Keratinocyte (primary cell): ENCODE results near the gene CNTNAP5. TPM values are rescaled to one million over a fixed set of nuclear protein-coding genes. Genes with fewer than 3 reads are reported as not detected.

Experiments
- DNase-seq: peaks from one replicate; pipeline ENCODE4 v3.0.0-alpha.2; 2011; ENCODE audit warnings: low read depth, missing footprints, low spot score
- FAIRE-seq: peaks from 2 replicates; lab custom pipeline; 2011; peaks lifted over from hg19 to GRCh38; lab: Jason Lieb, UNC
- H2AFZ ChIP-seq: 2 replicates; pipeline ENCODE4 v1.6.0; 2012; ENCODE audit warnings: low read length, control low read depth, inconsistent platforms; ENCODE audit not compliant: control insufficient read depth
- H3K27ac ChIP-seq: 2 replicates; pipeline ENCODE4 v1.5.1; 2011; ENCODE audit warnings: low read length; ENCODE audit not compliant: control insufficient read depth, insufficient read depth
- H3K27me3 ChIP-seq: 3 replicates; pipeline ENCODE4 v1.6.0; 2011; ENCODE audit warnings: low read length; ENCODE audit not compliant: control insufficient read depth, insufficient read depth; ENCODE audit errors: extremely low read depth
- H3K36me3 ChIP-seq, 2 experiments: 2 replicates in 1 of 2; 3 replicates in 1 of 2; pipeline ENCODE4 v1.5.1; 2011; ENCODE audit warnings: low read length in 2 of 2, mild to moderate bottlenecking in 1 of 2; ENCODE audit not compliant: control insufficient read depth in 2 of 2, insufficient read depth in 2 of 2; ENCODE audit errors: extremely low read depth in 1 of 2
- H3K4me1 ChIP-seq: 3 replicates; pipeline ENCODE4 v1.5.1; 2011; ENCODE audit warnings: low read length; ENCODE audit not compliant: control insufficient read depth, insufficient read depth; ENCODE audit errors: extremely low read depth
- H3K4me2 ChIP-seq: 3 replicates; pipeline ENCODE4 v1.6.0; 2011; ENCODE audit warnings: low read depth, low read length; ENCODE audit not compliant: control insufficient read depth, insufficient read depth; ENCODE audit errors: extremely low read depth
- H3K4me3 ChIP-seq, 3 experiments: fragments of 200-600 bp in 1 of 3; sonication (generic) in 1 of 3; 2 replicates in 2 of 3; 3 replicates in 1 of 3; pipeline ENCODE4 v1.5.1; 2011 to 2016; ENCODE audit warnings: low read length in 3 of 3, mild to moderate bottlenecking in 3 of 3, control low read depth in 2 of 3, inconsistent platforms in 1 of 3, low read depth in 1 of 3, mixed read lengths in 1 of 3, mixed run types in 1 of 3, moderate library complexity in 1 of 3; ENCODE audit not compliant: control insufficient read depth in 2 of 3, insufficient read depth in 2 of 3; ENCODE audit errors: extremely low read depth in 1 of 3
- H3K79me2 ChIP-seq: 2 replicates; pipeline ENCODE4 v1.6.0; 2012; ENCODE audit warnings: low read length; ENCODE audit not compliant: control insufficient read depth, insufficient read depth
- H3K9ac ChIP-seq: 3 replicates; pipeline ENCODE4 v1.6.0; 2011; ENCODE audit warnings: low read length; ENCODE audit not compliant: control insufficient read depth, insufficient read depth; ENCODE audit errors: extremely low read depth
- H3K9me1 ChIP-seq: 3 replicates; pipeline ENCODE4 v1.6.0; 2011; ENCODE audit warnings: low read length; ENCODE audit not compliant: control insufficient read depth, insufficient read depth; ENCODE audit errors: extremely low read depth
- H3K9me3 ChIP-seq: 2 replicates; pipeline ENCODE4 v1.5.1; 2012; ENCODE audit warnings: low read depth, low read length; ENCODE audit not compliant: control insufficient read depth
- H4K20me1 ChIP-seq: 3 replicates; pipeline ENCODE4 v1.6.0; 2011; ENCODE audit warnings: low read length; ENCODE audit not compliant: control insufficient read depth, insufficient read depth; ENCODE audit errors: extremely low read depth
- EZH2 ChIP-seq: IDR thresholded peaks from one replicate; pipeline ENCODE4 v1.6.1; 2012; ENCODE audit warnings: inconsistent platforms, mild to moderate bottlenecking, low read length, moderate library complexity
- dilution Hi-C: fragments of 300-500 bp; cut with MboI; formaldehyde crosslinking; loops from one replicate; pipeline ENCODE4 v1.7.0; 2020; ENCODE audit warnings: low sequenced_read_pairs; ENCODE audit not compliant: extremely low pct_ligation_motif_present
- polyA plus RNA-seq, 5 experiments: library from polyadenylated mRNA; depleted of rRNA in 3 of 5; stranded (reverse) in 3 of 5; stranded (forward) in 1 of 5; unstranded in 1 of 5; fragments of >200 nt; gene quantifications; 1 replicate in 1 of 5; 2 replicates in 3 of 5; 3 replicates in 1 of 5; pipeline versions ENCODE4 v1.2.1 to v1.2.3, GENCODE V29; 2011 to 2012; ENCODE audit warnings: missing spikeins in 2 of 5, low read depth in 1 of 5, low replicate concordance in 1 of 5
- TF ChIP-seq, protein P1 (sequence below), 3 experiments: IDR thresholded peaks in 1 of 3; conservative IDR thresholded peaks in 1 of 3; optimal IDR thresholded peaks in 1 of 3; 2 replicates in 2 of 3; 3 replicates in 1 of 3; pipeline versions ENCODE3 to v1.5.1; 2011; ENCODE audit warnings: low read length in 3 of 3, mild to moderate bottlenecking in 3 of 3, moderate library complexity in 2 of 3, control low read depth in 1 of 3, inconsistent platforms in 1 of 3; ENCODE audit not compliant: insufficient read depth in 2 of 3; ENCODE audit errors: extremely low read depth in 1 of 3

Gene CNTNAP5
- polyA plus RNA-seq, 1 donor (not counting 4 experiments of a cell fraction or from before 2014, with no cell fraction given) = not detected

DNA sequence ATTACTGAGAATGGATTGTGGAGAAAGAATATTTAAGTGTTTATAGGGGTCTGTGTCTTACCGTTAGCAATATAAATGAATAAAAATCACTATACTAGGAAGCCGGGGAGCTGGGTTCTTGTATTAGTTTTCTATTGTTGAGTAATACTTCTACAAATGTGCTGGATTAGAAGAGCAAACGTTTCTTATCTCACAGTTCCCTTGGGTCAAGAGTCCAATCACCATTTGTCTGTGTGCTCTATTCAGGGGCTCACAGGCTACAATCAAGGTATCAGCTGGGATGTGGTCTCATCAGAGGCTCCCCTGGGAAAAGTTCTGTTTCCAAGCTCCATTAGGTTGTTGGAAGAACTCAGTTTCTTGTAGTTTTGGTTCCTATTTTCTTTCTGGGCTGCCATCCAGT is 790.9 kb downstream of the CNTNAP5 start:
- Histone ChIP-seq H3K4me2 (no peak overlapping the region), H3K9me3 (no peaks in the 10 kb centered on the region), H3K79me2 (no peaks in the 10 kb centered on the region), H3K36me3 (no peaks in the 10 kb centered on the region), H3K27ac (no peak overlapping the region), H3K4me3 (no peak overlapping the region), H3K9ac (no peak overlapping the region), H4K20me1 (no peaks in the 10 kb centered on the region), H3K27me3 (no peaks in the 10 kb centered on the region), H3K4me1 (no peaks in the 10 kb centered on the region), H3K9me1 (no peaks in the 10 kb centered on the region), H2AFZ (no peak overlapping the region)
- TF ChIP-seq EZH2 = no peak
- TF ChIP-seq, protein P1, sequence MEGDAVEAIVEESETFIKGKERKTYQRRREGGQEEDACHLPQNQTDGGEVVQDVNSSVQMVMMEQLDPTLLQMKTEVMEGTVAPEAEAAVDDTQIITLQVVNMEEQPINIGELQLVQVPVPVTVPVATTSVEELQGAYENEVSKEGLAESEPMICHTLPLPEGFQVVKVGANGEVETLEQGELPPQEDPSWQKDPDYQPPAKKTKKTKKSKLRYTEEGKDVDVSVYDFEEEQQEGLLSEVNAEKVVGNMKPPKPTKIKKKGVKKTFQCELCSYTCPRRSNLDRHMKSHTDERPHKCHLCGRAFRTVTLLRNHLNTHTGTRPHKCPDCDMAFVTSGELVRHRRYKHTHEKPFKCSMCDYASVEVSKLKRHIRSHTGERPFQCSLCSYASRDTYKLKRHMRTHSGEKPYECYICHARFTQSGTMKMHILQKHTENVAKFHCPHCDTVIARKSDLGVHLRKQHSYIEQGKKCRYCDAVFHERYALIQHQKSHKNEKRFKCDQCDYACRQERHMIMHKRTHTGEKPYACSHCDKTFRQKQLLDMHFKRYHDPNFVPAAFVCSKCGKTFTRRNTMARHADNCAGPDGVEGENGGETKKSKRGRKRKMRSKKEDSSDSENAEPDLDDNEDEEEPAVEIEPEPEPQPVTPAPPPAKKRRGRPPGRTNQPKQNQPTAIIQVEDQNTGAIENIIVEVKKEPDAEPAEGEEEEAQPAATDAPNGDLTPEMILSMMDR (optimal IDR thresholded peaks at IDR 0.05 in 1 of 3, IDR thresholded peaks at IDR 0.05 in 1 of 3, conservative IDR thresholded peaks at IDR 0.05 in 1 of 3; ENCODE audit: extremely low read depth in 1 of 3, insufficient read depth in 2 of 3, low read length in 3 of 3) = no peak
- FAIRE-seq = no peak
- DNase-seq = no peak
- dilution Hi-C loops = no loop called here

- H3K9me1 ChIP-seq = no peaks in the 10 kb centered on the region
- H3K9me3 ChIP-seq = peaks cover 2% of the 10 kb centered on the region
- H3K36me3 ChIP-seq = no peaks in the 10 kb centered on the region
- FAIRE-seq (no peak), DNase-seq (no peak)
- dilution Hi-C loops = no loop called here
- no peak overlapping the region for H3K27ac ChIP-seq
- no peak overlapping the region for H2AFZ ChIP-seq
- no peaks in the 10 kb centered on the region for H4K20me1 ChIP-seq
- TF ChIP-seq, protein P1 (optimal IDR thresholded peaks at IDR 0.05 in 1 of 3, IDR thresholded peaks at IDR 0.05 in 1 of 3, conservative IDR thresholded peaks at IDR 0.05 in 1 of 3; ENCODE audit: extremely low read depth in 1 of 3, insufficient read depth in 2 of 3, low read length in 3 of 3) = no peak
- TF ChIP-seq EZH2 = no peak
- H3K4me2 ChIP-seq = no peak overlapping the region
- H3K27me3 ChIP-seq = no peaks in the 10 kb centered on the region
- no peak overlapping the region for H3K4me3 ChIP-seq
- no peak overlapping the region for H3K9ac ChIP-seq
- no peaks in the 10 kb centered on the region for H3K79me2 ChIP-seq
- H3K4me1 ChIP-seq = no peaks in the 10 kb centered on the region
Measured at GRCh38 chr2:124822516-124822915, 797.4 kb downstream of the CNTNAP5 start.
